ENCODE data around the gene KCNMA1.

- TF ChIP-seq, protein P1, sequence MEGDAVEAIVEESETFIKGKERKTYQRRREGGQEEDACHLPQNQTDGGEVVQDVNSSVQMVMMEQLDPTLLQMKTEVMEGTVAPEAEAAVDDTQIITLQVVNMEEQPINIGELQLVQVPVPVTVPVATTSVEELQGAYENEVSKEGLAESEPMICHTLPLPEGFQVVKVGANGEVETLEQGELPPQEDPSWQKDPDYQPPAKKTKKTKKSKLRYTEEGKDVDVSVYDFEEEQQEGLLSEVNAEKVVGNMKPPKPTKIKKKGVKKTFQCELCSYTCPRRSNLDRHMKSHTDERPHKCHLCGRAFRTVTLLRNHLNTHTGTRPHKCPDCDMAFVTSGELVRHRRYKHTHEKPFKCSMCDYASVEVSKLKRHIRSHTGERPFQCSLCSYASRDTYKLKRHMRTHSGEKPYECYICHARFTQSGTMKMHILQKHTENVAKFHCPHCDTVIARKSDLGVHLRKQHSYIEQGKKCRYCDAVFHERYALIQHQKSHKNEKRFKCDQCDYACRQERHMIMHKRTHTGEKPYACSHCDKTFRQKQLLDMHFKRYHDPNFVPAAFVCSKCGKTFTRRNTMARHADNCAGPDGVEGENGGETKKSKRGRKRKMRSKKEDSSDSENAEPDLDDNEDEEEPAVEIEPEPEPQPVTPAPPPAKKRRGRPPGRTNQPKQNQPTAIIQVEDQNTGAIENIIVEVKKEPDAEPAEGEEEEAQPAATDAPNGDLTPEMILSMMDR (IDR thresholded peaks at IDR 0.05), result no peak
- no peak for TF ChIP-seq POLR2AphosphoS5 (IDR thresholded peaks at IDR 0.05; ENCODE audit: insufficient read depth in 1 of 2, low read depth in 1 of 2)
These were observed 385.0 kb downstream of the KCNMA1 start for GRCh38 chr10:77252380-77253146.

Measured in vagina (tissue), 2 donors.